ENCODE results near the gene CYP4F12.
"Not testable (repeated sequence)": the region's sequence is repeated elsewhere in the genome, so short reads cannot be mapped to it uniquely, and the experiment has no call there.

Gene CYP4F12

GRCh38 chr19:15640904-15641597, 31.8 kb upstream of the CYP4F12 start:
- Mint-ChIP-seq H3K27ac (no peak overlapping the region), H3K36me3 (ENCODE audit: low read depth) (no peaks in the 10 kb centered on the region), H3K4me3 (no peak overlapping the region), H3K9me3 (no peaks in the 10 kb centered on the region), H3K4me1 (ENCODE audit: low read depth) (peaks cover 40% of the 10 kb centered on the region), H3K27me3 (no peaks in the 10 kb centered on the region)
- intact Hi-C loops (cut with micrococcal nuclease): no loop called here

- intact Hi-C loops (cut with micrococcal nuclease): no loop called here
- Mint-ChIP-seq H3K4me3 (no peak overlapping the region), H3K4me1 (ENCODE audit: low read depth) (peaks cover 35% of the 10 kb centered on the region), H3K27me3 (peaks cover 3% of the 10 kb centered on the region), H3K36me3 (ENCODE audit: low read depth) (no peaks in the 10 kb centered on the region), H3K27ac (no peak overlapping the region), H3K9me3 (no peaks in the 10 kb centered on the region)
These were observed 30.9 kb upstream of the CYP4F12 start for GRCh38 chr19:15641901-15642491.

- intact Hi-C loops (cut with micrococcal nuclease): no loop called here
- Mint-ChIP-seq H3K4me1 (ENCODE audit: low read depth) (peaks cover 35% of the 10 kb centered on the region), H3K4me3 (no peak overlapping the region), H3K27me3 (peaks cover 5% of the 10 kb centered on the region), H3K36me3 (ENCODE audit: low read depth) (no peaks in the 10 kb centered on the region), H3K27ac (no peak overlapping the region), H3K9me3 (no peaks in the 10 kb centered on the region)
These were observed 30.1 kb upstream of the CYP4F12 start for GRCh38 chr19:15642807-15643206.

GRCh38 chr19:15643387-15643786, 29.5 kb upstream of the CYP4F12 start:
- peaks cover 35% of the 10 kb centered on the region for H3K4me1 Mint-ChIP-seq (ENCODE audit: low read depth)
- no peaks in the 10 kb centered on the region for H3K9me3 Mint-ChIP-seq
- peaks cover 6% of the 10 kb centered on the region for H3K27me3 Mint-ChIP-seq
- intact Hi-C loops (cut with micrococcal nuclease): no loop called here
- no peak overlapping the region for H3K27ac Mint-ChIP-seq
- no peaks in the 10 kb centered on the region for H3K36me3 Mint-ChIP-seq (ENCODE audit: low read depth)
- no peak overlapping the region for H3K4me3 Mint-ChIP-seq

- H3K27me3 Mint-ChIP-seq: peaks cover 7% of the 10 kb centered on the region
- intact Hi-C loops (cut with micrococcal nuclease): no loop called here
- H3K36me3 Mint-ChIP-seq (ENCODE audit: low read depth): no peaks in the 10 kb centered on the region
- H3K27ac Mint-ChIP-seq: no peak overlapping the region
- no peak overlapping the region for H3K4me3 Mint-ChIP-seq
- H3K4me1 Mint-ChIP-seq (ENCODE audit: low read depth): peaks cover 35% of the 10 kb centered on the region
- H3K9me3 Mint-ChIP-seq: no peaks in the 10 kb centered on the region
These were observed 28.7 kb upstream of the CYP4F12 start for GRCh38 chr19:15644066-15644741.

GRCh38 chr19:15644816-15645215, 28.1 kb upstream of the CYP4F12 start:
- peaks cover 10% of the 10 kb centered on the region for H3K27me3 Mint-ChIP-seq

GRCh38 chr19:15649526-15649925, 23.4 kb upstream of the CYP4F12 start:
- H3K27me3 Mint-ChIP-seq: peaks cover 26% of the 10 kb centered on the region
- H3K27ac Mint-ChIP-seq: no peak overlapping the region
- H3K4me1 Mint-ChIP-seq (ENCODE audit: low read depth): no peaks in the 10 kb centered on the region
- H3K4me3 Mint-ChIP-seq: no peak overlapping the region
- H3K36me3 Mint-ChIP-seq (ENCODE audit: low read depth): no peaks in the 10 kb centered on the region
- intact Hi-C loops (cut with micrococcal nuclease): no loop called here
- H3K9me3 Mint-ChIP-seq: no peaks in the 10 kb centered on the region

More at GRCh38 chr19:15644816-15645215, 28.1 kb upstream of the CYP4F12 start:
- Mint-ChIP-seq H3K4me1 (ENCODE audit: low read depth) (peaks cover 33% of the 10 kb centered on the region), H3K9me3 (no peaks in the 10 kb centered on the region), H3K36me3 (ENCODE audit: low read depth) (no peaks in the 10 kb centered on the region), H3K4me3 (no peak overlapping the region), H3K27ac (no peak overlapping the region)
- intact Hi-C loops (cut with micrococcal nuclease): no loop called here

GRCh38 chr19:15650123-15650522, 22.8 kb upstream of the CYP4F12 start:
- H3K36me3 Mint-ChIP-seq (ENCODE audit: low read depth); H3K9me3 Mint-ChIP-seq; intact Hi-C loops (cut with micrococcal nuclease); H3K27ac Mint-ChIP-seq; H3K4me1 Mint-ChIP-seq (ENCODE audit: low read depth); H3K4me3 Mint-ChIP-seq: not testable (repeated sequence)
- H3K27me3 Mint-ChIP-seq: peaks cover 28% of the 10 kb centered on the region

GRCh38 chr19:15651791-15652190, 21.1 kb upstream of the CYP4F12 start:
- no peaks in the 10 kb centered on the region for H3K36me3 Mint-ChIP-seq (ENCODE audit: low read depth)
- H3K4me1 Mint-ChIP-seq (ENCODE audit: low read depth): no peaks in the 10 kb centered on the region
- H3K9me3 Mint-ChIP-seq: no peaks in the 10 kb centered on the region
- H3K27me3 Mint-ChIP-seq: peaks cover 31% of the 10 kb centered on the region
- no peak overlapping the region for H3K4me3 Mint-ChIP-seq
- H3K27ac Mint-ChIP-seq: no peak overlapping the region
- intact Hi-C loops (cut with micrococcal nuclease): no loop called here

- intact Hi-C loops (cut with micrococcal nuclease): no loop called here
- Mint-ChIP-seq H3K36me3 (ENCODE audit: low read depth) (no peaks in the 10 kb centered on the region), H3K9me3 (no peaks in the 10 kb centered on the region), H3K27me3 (peaks cover 29% of the 10 kb centered on the region), H3K27ac (no peak overlapping the region), H3K4me3 (no peak overlapping the region), H3K4me1 (ENCODE audit: low read depth) (no peaks in the 10 kb centered on the region)
These were observed 20.2 kb upstream of the CYP4F12 start for GRCh38 chr19:15652559-15653278.

GRCh38 chr19:15656467-15656866, 16.4 kb upstream of the CYP4F12 start:
- Mint-ChIP-seq H3K27me3 (peaks cover 35% of the 10 kb centered on the region), H3K4me1 (ENCODE audit: low read depth) (no peaks in the 10 kb centered on the region), H3K9me3 (no peaks in the 10 kb centered on the region), H3K36me3 (ENCODE audit: low read depth) (no peaks in the 10 kb centered on the region), H3K4me3 (no peak overlapping the region), H3K27ac (no peak overlapping the region)
- intact Hi-C loops (cut with micrococcal nuclease): no loop called here

- Mint-ChIP-seq H3K4me1 (ENCODE audit: low read depth) (no peaks in the 10 kb centered on the region), H3K9me3 (no peaks in the 10 kb centered on the region), H3K36me3 (ENCODE audit: low read depth) (no peaks in the 10 kb centered on the region), H3K27me3 (peaks cover 13% of the 10 kb centered on the region), H3K4me3 (no peak overlapping the region), H3K27ac (no peak overlapping the region)
- intact Hi-C loops (cut with micrococcal nuclease): no loop called here
These were observed 9.6 kb upstream of the CYP4F12 start for GRCh38 chr19:15663247-15663646.

- intact Hi-C loops (cut with micrococcal nuclease): no loop called here
- no peak overlapping the region for H3K27ac Mint-ChIP-seq
These were observed 6.7 kb upstream of the CYP4F12 start for GRCh38 chr19:15666186-15666585.

GRCh38 chr19:15666883-15667282, 6.0 kb upstream of the CYP4F12 start:
- Mint-ChIP-seq H3K4me3 (no peak overlapping the region), H3K36me3 (ENCODE audit: low read depth) (no peaks in the 10 kb centered on the region), H3K9me3 (no peaks in the 10 kb centered on the region), H3K27me3 (peaks cover 7% of the 10 kb centered on the region), H3K4me1 (ENCODE audit: low read depth) (peaks cover 12% of the 10 kb centered on the region), H3K27ac (no peak overlapping the region)
- intact Hi-C loops (cut with micrococcal nuclease): no loop called here

More at GRCh38 chr19:15666186-15666585, 6.7 kb upstream of the CYP4F12 start:
- no peaks in the 10 kb centered on the region for H3K36me3 Mint-ChIP-seq (ENCODE audit: low read depth)
- H3K4me1 Mint-ChIP-seq (ENCODE audit: low read depth): peaks cover 12% of the 10 kb centered on the region
- no peaks in the 10 kb centered on the region for H3K9me3 Mint-ChIP-seq
- H3K4me3 Mint-ChIP-seq: no peak overlapping the region
- H3K27me3 Mint-ChIP-seq: peaks cover 9% of the 10 kb centered on the region
